IMR-90 (cell line): ENCODE data around the gene OTUD7B.

Experiments used
- CEBPB ChIP-seq: IDR thresholded peaks from 2 replicates; pipeline ENCODE4 v1.6.1; 2012; ENCODE audit warnings: low read depth, low read length, improper control_type of control experiment
- CHD1 ChIP-seq: IDR thresholded peaks from 2 replicates; pipeline ENCODE4 v1.6.1; 2012; ENCODE audit warnings: low read depth, low read length, improper control_type of control experiment
- ELK1 ChIP-seq: fragments of 150-350 bp; IDR thresholded peaks from 2 replicates; pipeline ENCODE4 v1.6.1; 2016; ENCODE audit warnings: low read depth, mild to moderate bottlenecking, low read length, moderate library complexity, borderline replicate concordance
- MAFK ChIP-seq: IDR thresholded peaks from 2 replicates; pipeline ENCODE4 v1.6.1; 2012; ENCODE audit warnings: low read depth, low read length, improper control_type of control experiment
- MXI1 ChIP-seq: IDR thresholded peaks from 2 replicates; pipeline ENCODE4 v1.6.1; 2012; ENCODE audit warnings: low read depth, mild to moderate bottlenecking, low read length, moderate library complexity, borderline replicate concordance
- NFE2L2 ChIP-seq: fragments of 150-350 bp; IDR thresholded peaks from 2 replicates; pipeline ENCODE4 v1.6.1; 2016; ENCODE audit warnings: low read depth, mild to moderate bottlenecking, low read length
- POLR2A ChIP-seq: IDR thresholded peaks from 2 replicates; pipeline ENCODE4 v1.6.1; 2012; ENCODE audit warnings: mild to moderate bottlenecking, low read depth, low read length
- RAD21 ChIP-seq: IDR thresholded peaks from 2 replicates; pipeline ENCODE4 v1.6.1; 2012; ENCODE audit warnings: low read length, improper control_type of control experiment
- RCOR1 ChIP-seq: IDR thresholded peaks from 2 replicates; pipeline ENCODE4 v1.6.1; 2012; ENCODE audit warnings: mild to moderate bottlenecking, low read length, improper control_type of control experiment; ENCODE audit not compliant: insufficient replicate concordance
- RFX5 ChIP-seq: IDR thresholded peaks from 2 replicates; pipeline ENCODE4 v1.8.0; 2012; ENCODE audit warnings: low read depth, mild to moderate bottlenecking, low read length, moderate library complexity
- SMC3 ChIP-seq: fragments of 150-350 bp; IDR thresholded peaks from 2 replicates; pipeline ENCODE4 v1.6.1; 2016; ENCODE audit warnings: low read depth, mild to moderate bottlenecking, antibody characterized with exemption, low read length, moderate library complexity
- TF ChIP-seq, protein P1 (sequence below): conservative IDR thresholded peaks from 2 replicates; pipeline ENCODE4 v1.5.1; 2012; ENCODE audit warnings: mild to moderate bottlenecking, low read depth, low read length, improper control_type of control experiment

GRCh38 chr1:149945206-149945605, 65.3 kb downstream of the OTUD7B start:
- TF ChIP-seq RAD21: no peak
- TF ChIP-seq, protein P1, sequence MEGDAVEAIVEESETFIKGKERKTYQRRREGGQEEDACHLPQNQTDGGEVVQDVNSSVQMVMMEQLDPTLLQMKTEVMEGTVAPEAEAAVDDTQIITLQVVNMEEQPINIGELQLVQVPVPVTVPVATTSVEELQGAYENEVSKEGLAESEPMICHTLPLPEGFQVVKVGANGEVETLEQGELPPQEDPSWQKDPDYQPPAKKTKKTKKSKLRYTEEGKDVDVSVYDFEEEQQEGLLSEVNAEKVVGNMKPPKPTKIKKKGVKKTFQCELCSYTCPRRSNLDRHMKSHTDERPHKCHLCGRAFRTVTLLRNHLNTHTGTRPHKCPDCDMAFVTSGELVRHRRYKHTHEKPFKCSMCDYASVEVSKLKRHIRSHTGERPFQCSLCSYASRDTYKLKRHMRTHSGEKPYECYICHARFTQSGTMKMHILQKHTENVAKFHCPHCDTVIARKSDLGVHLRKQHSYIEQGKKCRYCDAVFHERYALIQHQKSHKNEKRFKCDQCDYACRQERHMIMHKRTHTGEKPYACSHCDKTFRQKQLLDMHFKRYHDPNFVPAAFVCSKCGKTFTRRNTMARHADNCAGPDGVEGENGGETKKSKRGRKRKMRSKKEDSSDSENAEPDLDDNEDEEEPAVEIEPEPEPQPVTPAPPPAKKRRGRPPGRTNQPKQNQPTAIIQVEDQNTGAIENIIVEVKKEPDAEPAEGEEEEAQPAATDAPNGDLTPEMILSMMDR: no peak
- TF ChIP-seq POLR2A: no peak
- no peak for TF ChIP-seq CEBPB
- TF ChIP-seq RFX5: no peak
- no peak for TF ChIP-seq MAFK
- no peak for TF ChIP-seq CHD1
- TF ChIP-seq MXI1: no peak
- no peak for TF ChIP-seq ELK1
- TF ChIP-seq NFE2L2: no peak
- TF ChIP-seq RCOR1: no peak
- no peak for TF ChIP-seq SMC3
